Lung (tissue), 12 donors: ENCODE measurements around the gene SURF4. TPM values are rescaled to one million over a fixed set of nuclear protein-coding genes. Genes with fewer than 3 reads are reported as not detected.

Source experiments
- ATAC-seq: fragments of 200-7000 bp; cut with Tn5 transposase; one replicate; pipeline ENCODE4 v1.9.1; 2020; ENCODE audit warnings: moderate number of reproducible peaks; ENCODE audit not compliant: insufficient read depth, low FRiP score
- DNase-seq, 3 donors: peaks; one replicate each; pipeline ENCODE4 v3.0.0-alpha.2; 2013 to 2017
- H3K27ac ChIP-seq, 2 donors: one replicate each; pipeline ENCODE4 v1.5.1; 2013; ENCODE audit warnings: mild to moderate bottlenecking in 2 of 2, moderate library complexity in 2 of 2, control low read depth in 1 of 2, inconsistent platforms in 1 of 2, low read depth in 1 of 2, low read length in 1 of 2
- H3K27me3 ChIP-seq, 3 donors: one replicate each; pipeline ENCODE4 v1.5.1; 2013; ENCODE audit warnings: low read length in 2 of 3; ENCODE audit not compliant: control insufficient read depth in 3 of 3, insufficient read depth in 3 of 3
- H3K36me3 ChIP-seq, 4 donors: one replicate each; pipeline ENCODE4 v1.5.1; 2013; ENCODE audit warnings: low read length in 4 of 4, mild to moderate bottlenecking in 1 of 4, moderate library complexity in 1 of 4; ENCODE audit not compliant: control insufficient read depth in 4 of 4, insufficient read depth in 4 of 4
- H3K4me1 ChIP-seq, 5 donors: one replicate each; pipeline ENCODE4 v1.5.1; 2013; ENCODE audit warnings: low read length in 5 of 5, mild to moderate bottlenecking in 2 of 5, moderate library complexity in 1 of 5; ENCODE audit not compliant: control insufficient read depth in 5 of 5, insufficient read depth in 5 of 5
- H3K4me3 ChIP-seq: one replicate; pipeline ENCODE4 v1.5.1; 2013; ENCODE audit warnings: mild to moderate bottlenecking, control low read depth, moderate library complexity
- H3K9ac ChIP-seq, 2 donors: one replicate each; pipeline ENCODE4 v1.5.1; 2013; ENCODE audit warnings: low read length in 2 of 2, control low read depth in 1 of 2; ENCODE audit not compliant: insufficient read depth in 1 of 2
- H3K9me3 ChIP-seq, 4 donors: one replicate each; pipeline ENCODE4 v1.5.1; 2013; ENCODE audit warnings: low read length in 3 of 4, mild to moderate bottlenecking in 1 of 4, moderate library complexity in 1 of 4; ENCODE audit not compliant: control insufficient read depth in 4 of 4, insufficient read depth in 3 of 4
- CTCF ChIP-seq: IDR thresholded peaks from 2 replicates; pipeline ENCODE4 v1.5.1; 2012; ENCODE audit warnings: mild to moderate bottlenecking; ENCODE audit errors: control extremely low read depth, extremely low read depth
- WGBS, 2 donors: extraction: QIAGEN DNeasy Blood & Tissue Kit; methylation state at CpG; one replicate each; pipeline ENCODE4 v1.1.7; 2013; 5-methylcytosine and 5-hydroxymethylcytosine counted together
- polyA plus RNA-seq, 2 donors: library from polyadenylated mRNA; stranded (reverse); fragments of 200-250 nt; gene quantifications; one replicate each; pipeline ENCODE4 v1.2.1, GENCODE V29; 2013
- total RNA-seq, 2 donors: library from RNA; depleted of rRNA in 1 of 2; stranded (reverse); fragments of >200 nt in 1 of 2; gene quantifications; one replicate each; pipeline ENCODE4 v1.2.1, GENCODE V29; 2014 to 2021
- donor health status: control.
- donor health status: control.
- donor health status: Bipolar disorder and iron deficiency.
- donor health status: healthy.
- donor health status: DM: yes; HTN: yes; CAD: no.

SURF4 gene
- total and polyA plus RNA-seq, 4 donors = 87.4 to 222 (median 174) TPM

DNA sequence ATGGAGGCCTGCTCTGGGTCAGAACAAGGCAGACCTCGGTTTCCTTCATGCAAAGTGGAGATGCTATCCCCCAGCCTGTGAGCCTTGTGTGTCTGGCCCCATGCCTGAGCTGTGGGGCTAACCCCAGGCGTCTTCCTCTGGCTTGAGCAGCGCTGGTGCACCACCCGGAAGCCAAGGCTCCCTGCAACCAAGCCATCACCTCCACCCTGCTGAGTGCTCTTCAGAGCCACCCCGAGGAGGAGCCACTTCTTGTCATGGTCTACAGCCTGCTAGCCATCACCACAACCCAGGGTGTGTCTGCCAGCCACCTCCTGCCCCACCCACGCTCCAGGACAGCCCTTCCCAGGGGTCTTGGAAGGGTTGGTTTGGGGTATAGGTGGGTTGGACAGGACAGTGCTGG lies 25.7 kb upstream of the SURF4 start:
- Histone ChIP-seq H3K27me3 (peaks cover 0 to 2% (median 0%) of the 10 kb centered on the region in 3 donors), H3K9me3 (no peaks in the 10 kb centered on the region), H3K36me3 (peaks cover 0 to 31% (median 6%) of the 10 kb centered on the region in 4 donors), H3K4me3 (no peak overlapping the region), H3K9ac (no peak overlapping the region), H3K27ac (no peak overlapping the region), H3K4me1 (no peaks in the 10 kb centered on the region)
- ATAC-seq (no peak), DNase-seq (no peak)
- TF ChIP-seq CTCF = no peak
- WGBS, 2 donors = 84 to 87% methylated on average over 6 of the region's 6 CpGs

DNA sequence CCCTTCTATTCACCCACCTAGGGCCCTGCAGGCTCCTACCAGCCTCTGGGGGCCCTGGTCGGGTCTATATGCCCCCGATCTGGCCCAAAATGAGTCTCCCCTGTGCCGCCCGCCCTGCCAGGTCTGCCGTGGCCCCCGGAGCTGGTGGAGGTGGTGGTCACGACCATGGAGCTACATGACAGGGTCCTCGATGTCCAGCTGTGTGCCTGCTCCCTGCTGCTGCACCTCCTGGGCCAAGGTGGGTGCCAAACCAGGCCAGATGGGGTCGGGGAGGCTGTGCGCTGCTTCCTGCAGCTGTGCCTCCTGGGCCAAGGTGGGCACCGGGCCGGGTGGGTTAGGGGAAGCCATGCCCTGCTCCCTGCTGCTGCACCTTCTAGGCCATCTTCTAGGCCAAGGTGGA lies 24.4 kb upstream of the SURF4 start:
- ATAC-seq = no peak
- Histone ChIP-seq H3K27ac (no peak overlapping the region), H3K27me3 (peaks cover 0 to 2% (median 0%) of the 10 kb centered on the region in 3 donors), H3K9ac (no peak overlapping the region), H3K36me3 (peaks cover 0 to 20% (median 2%) of the 10 kb centered on the region in 4 donors), H3K4me1 (no peaks in the 10 kb centered on the region), H3K4me3 (no peak overlapping the region), H3K9me3 (no peaks in the 10 kb centered on the region)
- no peak for DNase-seq
- TF ChIP-seq CTCF = no peak
- WGBS, 2 donors = 92 to 94% methylated on average over 11 to 12 of the region's 12 CpGs

DNA sequence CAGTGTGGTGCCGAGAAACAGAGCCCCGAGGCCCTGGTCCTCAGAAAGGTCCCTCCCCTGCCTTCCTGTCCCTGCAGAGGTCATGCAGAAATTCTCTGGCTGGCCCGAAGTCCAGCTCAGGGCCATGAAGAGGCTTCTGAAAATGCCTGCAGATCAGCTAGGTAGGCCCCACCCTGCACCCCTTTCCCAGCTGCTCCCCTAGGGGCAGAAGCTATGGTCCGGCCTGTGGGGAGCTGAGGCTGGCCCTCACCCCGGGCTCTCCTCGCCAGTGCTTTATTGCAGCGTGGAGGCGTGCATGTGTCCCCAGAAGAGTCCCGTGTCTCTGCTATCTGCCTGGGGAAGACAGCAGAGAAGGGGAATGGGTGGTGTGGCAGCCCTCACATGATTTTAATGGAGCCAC lies 22.0 kb upstream of the SURF4 start:
- WGBS, 2 donors = 70 to 82% methylated on average over 9 of the region's 9 CpGs
- TF ChIP-seq CTCF = no peak
- H3K9ac ChIP-seq = no peak overlapping the region
- no peak for ATAC-seq
- no peak overlapping the region for H3K4me3 ChIP-seq
- H3K4me1 ChIP-seq = no peaks in the 10 kb centered on the region
- H3K27ac ChIP-seq = no peak overlapping the region
- no peaks in the 10 kb centered on the region for H3K9me3 ChIP-seq
- H3K36me3 ChIP-seq = peaks cover 0 to 5% (median 0%) of the 10 kb centered on the region in 4 donors
- DNase-seq = no peak
- H3K27me3 ChIP-seq = peaks cover 0 to 6% (median 0%) of the 10 kb centered on the region in 3 donors

- WGBS, 2 donors = 78 to 79% methylated on average over 6 of the region's 6 CpGs
Measured at GRCh38 chr9:133397370-133397769, 21.5 kb upstream of the SURF4 start.

More at GRCh38 chr9:133397370-133397769, 21.5 kb upstream of the SURF4 start:
- Histone ChIP-seq H3K4me3 (no peak overlapping the region), H3K4me1 (no peaks in the 10 kb centered on the region), H3K27me3 (peaks cover 0 to 6% (median 0%) of the 10 kb centered on the region in 3 donors), H3K36me3 (peaks cover 0 to 2% (median 0%) of the 10 kb centered on the region in 4 donors), H3K27ac (no peak overlapping the region), H3K9me3 (no peaks in the 10 kb centered on the region), H3K9ac (no peak overlapping the region)
- no peak for DNase-seq
- no peak for ATAC-seq
- TF ChIP-seq CTCF = no peak
